Thoracic aorta (tissue), 2 donors: Measurements from ENCODE around the gene CBARP. TPM values are rescaled to one million over a fixed set of nuclear protein-coding genes. Genes with fewer than 3 reads are reported as not detected.

Experiments
- ATAC-seq: fragments of 150-250 bp; one replicate; pipeline ENCODE4 v1.8.0; 2017; ENCODE audit warnings: low read depth; ENCODE audit not compliant: insufficient number of reproducible peaks, low FRiP score
- DNase-seq: peaks from one replicate; pipeline ENCODE4 v3.0.0-alpha.2; 2020; ENCODE audit warnings: low spot score
- H3K27ac ChIP-seq, 2 donors: fragments of 200-600 bp; sonication (generic); 1 replicate in 1 of 2; 2 replicates in 1 of 2; pipeline ENCODE4 v1.5.1; 2016; ENCODE audit warnings: mild to moderate bottlenecking in 2 of 2, moderate library complexity in 2 of 2
- H3K27me3 ChIP-seq: fragments of 200-600 bp; sonication (generic); replicated peaks from 2 replicates; pipeline ENCODE4 v1.6.0; 2016; ENCODE audit warnings: mild to moderate bottlenecking; ENCODE audit not compliant: insufficient read depth
- H3K36me3 ChIP-seq: fragments of 200-600 bp; sonication (generic); one replicate; pipeline ENCODE4 v1.5.1; 2016
- H3K4me1 ChIP-seq, 2 donors: fragments of 200-600 bp; sonication (generic); 1 replicate in 1 of 2; 2 replicates in 1 of 2; pipeline versions ENCODE4 v1.5.1 to v1.6.0; 2016; ENCODE audit warnings: low read depth in 2 of 2, mild to moderate bottlenecking in 1 of 2; ENCODE audit not compliant: control insufficient read depth in 1 of 2
- H3K4me3 ChIP-seq: fragments of 200-600 bp; sonication (generic); 2 replicates; pipeline ENCODE4 v1.5.1; 2016; ENCODE audit warnings: mild to moderate bottlenecking
- H3K9me3 ChIP-seq: fragments of 200-600 bp; sonication (generic); 2 replicates; pipeline ENCODE4 v1.5.1; 2016
- total RNA-seq, 2 donors: library from RNA; depleted of rRNA; stranded (reverse); fragments of >200 nt; gene quantifications; one replicate each; pipeline versions ENCODE4 v1.1.0 to v1.2.3, GENCODE V29; 2016
- TF ChIP-seq, protein P1 (sequence below): fragments of 200-600 bp; sonication (generic); IDR thresholded peaks from one replicate; pipeline ENCODE4 v1.5.1; 2019; ENCODE audit warnings: antibody characterized with exemption

The CBARP gene
- total RNA-seq, 2 donors from 2014 or later = 0.27 to 1.9 TPM

GRCh38 chr19:1258707-1259205, 21.0 kb upstream of the CBARP start:
- Histone ChIP-seq H3K27ac (peak overlapping the region; percentile 76 to 95), H3K36me3 (peaks cover 39% of the 10 kb centered on the region), H3K4me1 (peaks cover 66 to 84% of the 10 kb centered on the region in 2 donors), H3K4me3 (peak overlapping the region; percentile 59), H3K9me3 (no peaks in the 10 kb centered on the region), H3K27me3 (no peaks in the 10 kb centered on the region)
- TF ChIP-seq, protein P1, sequence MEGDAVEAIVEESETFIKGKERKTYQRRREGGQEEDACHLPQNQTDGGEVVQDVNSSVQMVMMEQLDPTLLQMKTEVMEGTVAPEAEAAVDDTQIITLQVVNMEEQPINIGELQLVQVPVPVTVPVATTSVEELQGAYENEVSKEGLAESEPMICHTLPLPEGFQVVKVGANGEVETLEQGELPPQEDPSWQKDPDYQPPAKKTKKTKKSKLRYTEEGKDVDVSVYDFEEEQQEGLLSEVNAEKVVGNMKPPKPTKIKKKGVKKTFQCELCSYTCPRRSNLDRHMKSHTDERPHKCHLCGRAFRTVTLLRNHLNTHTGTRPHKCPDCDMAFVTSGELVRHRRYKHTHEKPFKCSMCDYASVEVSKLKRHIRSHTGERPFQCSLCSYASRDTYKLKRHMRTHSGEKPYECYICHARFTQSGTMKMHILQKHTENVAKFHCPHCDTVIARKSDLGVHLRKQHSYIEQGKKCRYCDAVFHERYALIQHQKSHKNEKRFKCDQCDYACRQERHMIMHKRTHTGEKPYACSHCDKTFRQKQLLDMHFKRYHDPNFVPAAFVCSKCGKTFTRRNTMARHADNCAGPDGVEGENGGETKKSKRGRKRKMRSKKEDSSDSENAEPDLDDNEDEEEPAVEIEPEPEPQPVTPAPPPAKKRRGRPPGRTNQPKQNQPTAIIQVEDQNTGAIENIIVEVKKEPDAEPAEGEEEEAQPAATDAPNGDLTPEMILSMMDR = no peak
- DNase-seq (no peak), ATAC-seq (no peak)

DNA sequence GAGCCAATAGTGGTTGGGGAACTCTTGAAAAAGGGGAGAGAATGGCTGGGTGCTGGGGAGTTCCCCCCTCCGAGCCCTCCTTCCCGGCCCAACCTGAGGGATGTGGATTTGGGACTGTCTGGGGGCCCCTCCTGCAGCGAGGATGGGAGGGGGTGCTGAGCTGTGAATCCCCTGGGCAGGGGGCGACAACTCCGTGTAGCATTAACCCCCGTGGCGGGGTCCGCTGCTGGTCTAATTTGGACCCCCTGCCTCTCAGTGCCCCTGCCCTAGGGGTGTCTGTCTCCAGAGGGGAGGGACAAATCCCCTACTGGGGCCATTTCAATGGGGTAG, 20.3 kb upstream of the CBARP start:
- peak overlapping the region; percentile 76 to 95 for H3K27ac ChIP-seq
- TF ChIP-seq, protein P1 = no peak

DNA sequence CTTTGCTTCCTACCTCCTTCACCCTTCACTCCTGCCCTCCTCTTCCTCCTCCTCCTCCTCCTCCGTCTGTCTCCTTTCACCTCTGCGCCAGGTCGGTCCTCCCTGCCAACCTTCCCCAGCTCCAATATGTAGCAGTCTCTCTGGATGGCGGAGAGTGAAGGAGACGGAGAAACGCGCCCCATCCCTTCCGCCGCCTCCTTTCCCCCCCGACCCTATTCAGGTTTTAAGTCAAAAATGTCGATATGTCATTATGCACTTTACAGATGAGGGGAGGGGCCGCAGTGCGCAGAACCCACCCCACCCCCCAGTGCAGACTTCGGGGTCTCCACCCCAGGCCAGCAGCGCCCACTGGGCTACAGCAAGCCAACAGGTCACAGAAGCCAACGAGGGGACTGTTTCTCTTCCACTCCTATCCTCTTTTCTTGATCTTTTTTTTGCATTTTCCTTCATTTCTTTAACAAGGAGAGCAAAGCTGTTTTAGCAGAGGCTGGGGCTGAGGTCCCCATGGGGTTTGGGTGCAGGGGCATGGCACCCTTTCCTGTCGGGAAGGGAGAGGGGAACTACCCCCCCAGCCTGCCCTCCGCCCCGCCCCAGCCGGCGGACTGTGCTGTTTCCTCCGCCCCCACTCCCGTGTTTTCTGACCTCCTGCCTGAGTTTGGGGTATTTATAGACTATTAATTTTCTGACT, 19.8 kb upstream of the CBARP start:
- H3K4me3 ChIP-seq = no peak overlapping the region
- H3K4me1 ChIP-seq = peaks cover 68 to 81% of the 10 kb centered on the region in 2 donors
- DNase-seq (no peak), ATAC-seq (no peak)
- TF ChIP-seq, protein P1 = no peak
- peak overlapping the region; percentile 76 to 95 for H3K27ac ChIP-seq
- peaks cover 39% of the 10 kb centered on the region for H3K36me3 ChIP-seq
- no peaks in the 10 kb centered on the region for H3K27me3 ChIP-seq
- H3K9me3 ChIP-seq = no peaks in the 10 kb centered on the region

More for the DNA sequence above, 20.3 kb upstream of the CBARP start:
- Histone ChIP-seq H3K27me3 (no peaks in the 10 kb centered on the region), H3K4me1 (peaks cover 71 to 86% of the 10 kb centered on the region in 2 donors), H3K9me3 (no peaks in the 10 kb centered on the region), H3K36me3 (peaks cover 39% of the 10 kb centered on the region), H3K4me3 (no peak overlapping the region)
- no peak for DNase-seq
- no peak for ATAC-seq

- Histone ChIP-seq H3K9me3 (no peaks in the 10 kb centered on the region), H3K4me1 (peaks cover 61 to 77% of the 10 kb centered on the region in 2 donors), H3K27ac (peak overlapping the region in 1 of 2 donors; percentile 34), H3K4me3 (no peak overlapping the region), H3K27me3 (no peaks in the 10 kb centered on the region), H3K36me3 (peaks cover 39% of the 10 kb centered on the region)
- TF ChIP-seq, protein P1 = no peak
- ATAC-seq (no peak), DNase-seq (no peak)
Observed at GRCh38 chr19:1256646-1257474, 19.1 kb upstream of the CBARP start.
